Ishikawa (cell line): ENCODE measurements around the gene HOXC13.

Experiments used
- CEBPB ChIP-seq: IDR thresholded peaks from 2 replicates; pipeline ENCODE4 v1.6.1; 2012
- CREB1 ChIP-seq: IDR thresholded peaks from 2 replicates; pipeline ENCODE4 v1.6.1; 2012; ENCODE audit warnings: low read depth
- MAX ChIP-seq: IDR thresholded peaks from 2 replicates; pipeline ENCODE4 v1.6.1; 2012

- TF ChIP-seq CREB1 (no peak), MAX (no peak), CEBPB (no peak)
Measured at GRCh38 chr12:53985692-53985993, 47.0 kb downstream of the HOXC13 start.
